GM12801 (cell line): ENCODE measurements around the gene NKX2-2.

ENCODE experiments used
- CTCF ChIP-seq: IDR thresholded peaks from one replicate; pipeline ENCODE4 v1.5.1; 2011; ENCODE audit warnings: control low read depth; ENCODE audit not compliant: insufficient read length; ENCODE audit errors: extremely low read depth

NKX2-2 gene

GRCh38 chr20:21513881-21514540 lies at the start of gene NKX2-2:
NKX2-2 (minus strand) TSS chr20:21514064; CDS start chr20:21513669, 395 bp downstream.
- no peak for TF ChIP-seq CTCF

- no peak for TF ChIP-seq CTCF
Measured at GRCh38 chr20:21562656-21563055, 48.8 kb upstream of the NKX2-2 start.

- TF ChIP-seq CTCF = no peak
Measured at GRCh38 chr20:21559305-21559704, 45.4 kb upstream of the NKX2-2 start.

GRCh38 chr20:21557241-21558020 lies 43.6 kb upstream of the NKX2-2 start:
- TF ChIP-seq CTCF = no peak

GRCh38 chr20:21556398-21556797 lies 42.5 kb upstream of the NKX2-2 start:
- no peak for TF ChIP-seq CTCF

GRCh38 chr20:21555470-21556120 lies 41.7 kb upstream of the NKX2-2 start:
- no peak for TF ChIP-seq CTCF

- no peak for TF ChIP-seq CTCF
Measured at GRCh38 chr20:21554985-21555384, 41.1 kb upstream of the NKX2-2 start.
